HEK293 (cell line): ENCODE data around the gene LUZP2.

Experiments used
- CTCF ChIA-PET: fragments of 350-600 bp; formaldehyde crosslinking; extraction: SDS; loops from one replicate; lab custom pipeline; 2021; ENCODE audit warnings: antibody characterized with exemption; lab: Yijun Ruan, JAX
- POLR2A ChIA-PET: fragments of 300-600 bp; formaldehyde crosslinking; extraction: SDS; loops from one replicate; lab custom pipeline; 2020; ENCODE audit warnings: antibody characterized with exemption, inconsistent platforms; lab: Yijun Ruan, JAX
- H3K27ac ChIP-seq: fragments of 200-500 bp; sonication (Bioruptor generic); 2 replicates; pipeline ENCODE4 v1.5.1; 2014; ENCODE audit warnings: low read depth, low read length, control low read depth, inconsistent platforms; ENCODE audit errors: extremely low read depth
- H3K36me3 ChIP-seq, 2 experiments: fragments of 200-500 bp in 1 of 2; sonication (Bioruptor generic) in 1 of 2; 1 replicate in 1 of 2; 2 replicates in 1 of 2; pipeline ENCODE4 v1.5.1; 2014 to 2017; ENCODE audit warnings: inconsistent platforms in 2 of 2, low read length in 2 of 2; ENCODE audit not compliant: control insufficient read depth in 2 of 2, insufficient read depth in 1 of 2
- H3K4me1 ChIP-seq: fragments of 200-500 bp; sonication (Bioruptor generic); 2 replicates; pipeline ENCODE4 v1.5.1; 2014; ENCODE audit warnings: mild to moderate bottlenecking, low read length, inconsistent platforms; ENCODE audit not compliant: control insufficient read depth, insufficient read depth
- H3K4me3 ChIP-seq: 2 replicates; pipeline ENCODE4 v1.5.1; 2011; ENCODE audit warnings: low read depth, mild to moderate bottlenecking, control low read depth, low read length, moderate library complexity
- H3K9me3 ChIP-seq: fragments of 200-500 bp; sonication (Bioruptor generic); 2 replicates; pipeline ENCODE4 v1.5.1; 2014; ENCODE audit warnings: low read depth, low read length, inconsistent platforms; ENCODE audit not compliant: control insufficient read depth, insufficient read depth
- GFI1B ChIP-seq: fragments of 450-650 bp; formaldehyde crosslinking; IDR thresholded peaks from 2 replicates; pipeline ENCODE4 v1.5.1; 2016; ENCODE audit warnings: missing biosample characterization, missing genetic modification characterization
- SALL2 ChIP-seq: fragments of 450-650 bp; formaldehyde crosslinking; IDR thresholded peaks from 2 replicates; pipeline ENCODE4 v1.5.0; 2017; ENCODE audit warnings: missing biosample characterization, mild to moderate bottlenecking, missing genetic modification characterization, borderline replicate concordance
- ZBTB48 ChIP-seq: fragments of 450-650 bp; formaldehyde crosslinking; IDR thresholded peaks from 2 replicates; pipeline ENCODE4 v1.5.1; 2016; ENCODE audit warnings: missing biosample characterization, missing genetic modification characterization
- ZNF133 ChIP-seq: fragments of 450-650 bp; formaldehyde crosslinking; IDR thresholded peaks from 2 replicates; pipeline ENCODE4 v1.5.1; 2016; ENCODE audit warnings: missing biosample characterization, missing genetic modification characterization
- ZNF174 ChIP-seq: fragments of 450-650 bp; formaldehyde crosslinking; IDR thresholded peaks from 2 replicates; pipeline ENCODE4 v1.5.0; 2017; ENCODE audit warnings: missing biosample characterization, mild to moderate bottlenecking, missing genetic modification characterization
- ZNF175 ChIP-seq: fragments of 450-650 bp; formaldehyde crosslinking; IDR thresholded peaks from 2 replicates; pipeline ENCODE4 v1.5.1; 2016; ENCODE audit warnings: missing biosample characterization, missing genetic modification characterization
- ZNF19 ChIP-seq: fragments of 450-650 bp; formaldehyde crosslinking; IDR thresholded peaks from 2 replicates; pipeline ENCODE4; 2016; ENCODE audit warnings: missing biosample characterization, missing genetic modification characterization, low read depth
- ZNF239 ChIP-seq: fragments of 450-650 bp; formaldehyde crosslinking; IDR thresholded peaks from 2 replicates; pipeline ENCODE4 v1.5.1; 2016; ENCODE audit warnings: missing biosample characterization, missing genetic modification characterization
- ZNF341 ChIP-seq: fragments of 450-650 bp; formaldehyde crosslinking; IDR thresholded peaks from 2 replicates; pipeline ENCODE4; 2016; ENCODE audit warnings: low read depth, missing biosample characterization, missing genetic modification characterization
- ZNF433 ChIP-seq: fragments of 450-650 bp; formaldehyde crosslinking; IDR thresholded peaks from 2 replicates; pipeline ENCODE4 v1.5.1; 2016; ENCODE audit warnings: missing biosample characterization, missing genetic modification characterization, low read depth
- ZNF501 ChIP-seq: fragments of 450-650 bp; formaldehyde crosslinking; IDR thresholded peaks from 2 replicates; pipeline ENCODE4 v1.5.1; 2016; ENCODE audit warnings: missing biosample characterization, missing genetic modification characterization
- ZNF561 ChIP-seq: fragments of 450-650 bp; IDR thresholded peaks from 2 replicates; pipeline ENCODE4 v1.5.1; 2018; ENCODE audit warnings: missing biosample characterization, missing genetic modification characterization, borderline replicate concordance
- ZNF600 ChIP-seq: fragments of 450-650 bp; formaldehyde crosslinking; IDR thresholded peaks from 2 replicates; pipeline ENCODE4 v1.5.1; 2016; ENCODE audit warnings: missing biosample characterization, missing genetic modification characterization
- ZNF629 ChIP-seq: fragments of 450-650 bp; formaldehyde crosslinking; IDR thresholded peaks from 2 replicates; pipeline ENCODE4 v1.5.1; 2017; ENCODE audit warnings: missing biosample characterization, missing genetic modification characterization
- ZNF654 ChIP-seq: fragments of 450-650 bp; formaldehyde crosslinking; IDR thresholded peaks from 2 replicates; pipeline ENCODE4 v1.5.1; 2016; ENCODE audit warnings: low read depth, missing biosample characterization, missing genetic modification characterization
- TF ChIP-seq, protein P1 (sequence below): fragments of 450-650 bp; formaldehyde crosslinking; IDR thresholded peaks from 2 replicates; pipeline ENCODE4 v1.5.1; 2016; ENCODE audit warnings: missing biosample characterization, missing genetic modification characterization, borderline replicate concordance
- TF ChIP-seq, protein P2 (sequence below): fragments of 450-650 bp; formaldehyde crosslinking; IDR thresholded peaks from 2 replicates; pipeline ENCODE4 v1.5.1; 2016; ENCODE audit warnings: missing biosample characterization, missing genetic modification characterization
- TF ChIP-seq, protein P3 (sequence below): fragments of 450-650 bp; formaldehyde crosslinking; IDR thresholded peaks from 2 replicates; pipeline ENCODE4 v1.5.1; 2016; ENCODE audit warnings: missing biosample characterization, missing genetic modification characterization, borderline replicate concordance

The LUZP2 gene

DNA sequence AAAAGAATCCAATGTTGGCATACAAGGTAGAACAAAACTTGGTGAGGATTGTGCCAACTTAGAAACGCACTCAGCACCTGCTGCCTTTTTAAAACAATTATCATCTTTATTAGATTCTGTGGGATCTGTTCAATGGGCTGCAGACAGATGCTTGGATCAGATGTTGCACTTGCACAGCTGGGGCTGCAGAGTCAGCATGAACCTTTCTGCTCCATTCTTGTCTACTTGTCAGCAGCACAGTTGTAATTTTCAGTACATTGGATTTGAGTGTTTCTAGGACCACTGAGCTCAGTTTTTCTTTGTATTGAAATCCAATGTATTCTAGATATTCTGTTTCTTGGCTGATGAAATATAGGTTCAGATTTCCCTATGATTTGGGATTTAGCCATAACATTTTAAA, 164.5 kb downstream of the LUZP2 start:
- Histone ChIP-seq H3K4me3 (no peak overlapping the region), H3K36me3 (no peaks in the 10 kb centered on the region), H3K27ac (no peak overlapping the region), H3K4me1 (no peaks in the 10 kb centered on the region), H3K9me3 (no peaks in the 10 kb centered on the region)
- ChIA-PET CTCF (no interaction called here), POLR2A (no interaction called here)
- TF ChIP-seq ZNF174 (tag by site-specific recombination) (no peak), ZNF629 (no peak), ZNF239 (no peak), ZNF600 (tag by site-specific recombination) (no peak), ZNF561 (tag by site-specific recombination) (no peak), ZBTB48 (tag by site-specific recombination) (no peak), ZNF433 (tag by site-specific recombination) (no peak), ZNF654 (tag by site-specific recombination) (no peak), SALL2 (no peak), ZNF19 (tag by site-specific recombination) (no peak)
- TF ChIP-seq, protein P1, sequence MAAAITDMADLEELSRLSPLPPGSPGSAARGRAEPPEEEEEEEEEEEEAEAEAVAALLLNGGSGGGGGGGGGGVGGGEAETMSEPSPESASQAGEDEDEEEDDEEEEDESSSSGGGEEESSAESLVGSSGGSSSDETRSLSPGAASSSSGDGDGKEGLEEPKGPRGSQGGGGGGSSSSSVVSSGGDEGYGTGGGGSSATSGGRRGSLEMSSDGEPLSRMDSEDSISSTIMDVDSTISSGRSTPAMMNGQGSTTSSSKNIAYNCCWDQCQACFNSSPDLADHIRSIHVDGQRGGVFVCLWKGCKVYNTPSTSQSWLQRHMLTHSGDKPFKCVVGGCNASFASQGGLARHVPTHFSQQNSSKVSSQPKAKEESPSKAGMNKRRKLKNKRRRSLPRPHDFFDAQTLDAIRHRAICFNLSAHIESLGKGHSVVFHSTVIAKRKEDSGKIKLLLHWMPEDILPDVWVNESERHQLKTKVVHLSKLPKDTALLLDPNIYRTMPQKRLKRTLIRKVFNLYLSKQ (tag by site-specific recombination): no peak

DNA sequence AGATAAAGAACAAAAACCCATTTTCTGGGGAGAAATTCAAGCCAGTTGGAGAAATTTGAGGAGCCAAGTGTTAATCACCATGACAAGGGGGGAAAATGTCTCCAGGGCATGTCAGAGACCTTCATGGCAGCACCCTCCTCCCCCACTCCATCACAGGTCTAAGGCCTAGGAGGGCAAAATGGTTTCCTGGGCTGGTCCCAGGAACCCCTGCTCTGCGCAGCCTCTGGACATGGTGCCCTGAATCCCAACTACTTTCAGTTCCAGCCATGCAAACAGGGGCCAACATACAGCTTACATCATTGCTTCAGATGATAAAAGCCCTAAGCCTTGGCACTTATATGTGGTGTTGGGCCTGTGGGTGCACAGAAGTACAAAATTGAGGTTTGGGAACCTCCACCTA, 167.5 kb downstream of the LUZP2 start:
- TF ChIP-seq, protein P2, sequence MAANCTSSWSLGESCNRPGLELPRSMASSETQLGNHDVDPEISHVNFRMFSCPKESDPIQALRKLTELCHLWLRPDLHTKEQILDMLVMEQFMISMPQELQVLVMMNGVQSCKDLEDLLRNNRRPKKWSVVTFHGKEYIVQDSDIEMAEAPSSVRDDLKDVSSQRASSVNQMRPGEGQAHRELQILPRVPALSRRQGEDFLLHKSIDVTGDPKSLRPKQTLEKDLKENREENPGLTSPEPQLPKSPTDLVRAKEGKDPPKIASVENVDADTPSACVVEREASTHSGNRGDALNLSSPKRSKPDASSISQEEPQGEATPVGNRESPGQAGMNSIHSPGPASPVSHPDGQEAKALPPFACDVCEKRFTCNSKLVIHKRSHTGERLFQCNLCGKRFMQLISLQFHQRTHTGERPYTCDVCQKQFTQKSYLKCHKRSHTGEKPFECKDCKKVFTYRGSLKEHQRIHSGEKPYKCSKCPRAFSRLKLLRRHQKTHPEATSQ (tag by site-specific recombination): no peak
- TF ChIP-seq ZNF175 (tag by site-specific recombination) (no peak), ZNF501 (tag by site-specific recombination) (no peak), ZNF341 (tag by site-specific recombination) (no peak), GFI1B (tag by site-specific recombination) (no peak), ZNF133 (tag by site-specific recombination) (no peak)
- TF ChIP-seq, protein P3, sequence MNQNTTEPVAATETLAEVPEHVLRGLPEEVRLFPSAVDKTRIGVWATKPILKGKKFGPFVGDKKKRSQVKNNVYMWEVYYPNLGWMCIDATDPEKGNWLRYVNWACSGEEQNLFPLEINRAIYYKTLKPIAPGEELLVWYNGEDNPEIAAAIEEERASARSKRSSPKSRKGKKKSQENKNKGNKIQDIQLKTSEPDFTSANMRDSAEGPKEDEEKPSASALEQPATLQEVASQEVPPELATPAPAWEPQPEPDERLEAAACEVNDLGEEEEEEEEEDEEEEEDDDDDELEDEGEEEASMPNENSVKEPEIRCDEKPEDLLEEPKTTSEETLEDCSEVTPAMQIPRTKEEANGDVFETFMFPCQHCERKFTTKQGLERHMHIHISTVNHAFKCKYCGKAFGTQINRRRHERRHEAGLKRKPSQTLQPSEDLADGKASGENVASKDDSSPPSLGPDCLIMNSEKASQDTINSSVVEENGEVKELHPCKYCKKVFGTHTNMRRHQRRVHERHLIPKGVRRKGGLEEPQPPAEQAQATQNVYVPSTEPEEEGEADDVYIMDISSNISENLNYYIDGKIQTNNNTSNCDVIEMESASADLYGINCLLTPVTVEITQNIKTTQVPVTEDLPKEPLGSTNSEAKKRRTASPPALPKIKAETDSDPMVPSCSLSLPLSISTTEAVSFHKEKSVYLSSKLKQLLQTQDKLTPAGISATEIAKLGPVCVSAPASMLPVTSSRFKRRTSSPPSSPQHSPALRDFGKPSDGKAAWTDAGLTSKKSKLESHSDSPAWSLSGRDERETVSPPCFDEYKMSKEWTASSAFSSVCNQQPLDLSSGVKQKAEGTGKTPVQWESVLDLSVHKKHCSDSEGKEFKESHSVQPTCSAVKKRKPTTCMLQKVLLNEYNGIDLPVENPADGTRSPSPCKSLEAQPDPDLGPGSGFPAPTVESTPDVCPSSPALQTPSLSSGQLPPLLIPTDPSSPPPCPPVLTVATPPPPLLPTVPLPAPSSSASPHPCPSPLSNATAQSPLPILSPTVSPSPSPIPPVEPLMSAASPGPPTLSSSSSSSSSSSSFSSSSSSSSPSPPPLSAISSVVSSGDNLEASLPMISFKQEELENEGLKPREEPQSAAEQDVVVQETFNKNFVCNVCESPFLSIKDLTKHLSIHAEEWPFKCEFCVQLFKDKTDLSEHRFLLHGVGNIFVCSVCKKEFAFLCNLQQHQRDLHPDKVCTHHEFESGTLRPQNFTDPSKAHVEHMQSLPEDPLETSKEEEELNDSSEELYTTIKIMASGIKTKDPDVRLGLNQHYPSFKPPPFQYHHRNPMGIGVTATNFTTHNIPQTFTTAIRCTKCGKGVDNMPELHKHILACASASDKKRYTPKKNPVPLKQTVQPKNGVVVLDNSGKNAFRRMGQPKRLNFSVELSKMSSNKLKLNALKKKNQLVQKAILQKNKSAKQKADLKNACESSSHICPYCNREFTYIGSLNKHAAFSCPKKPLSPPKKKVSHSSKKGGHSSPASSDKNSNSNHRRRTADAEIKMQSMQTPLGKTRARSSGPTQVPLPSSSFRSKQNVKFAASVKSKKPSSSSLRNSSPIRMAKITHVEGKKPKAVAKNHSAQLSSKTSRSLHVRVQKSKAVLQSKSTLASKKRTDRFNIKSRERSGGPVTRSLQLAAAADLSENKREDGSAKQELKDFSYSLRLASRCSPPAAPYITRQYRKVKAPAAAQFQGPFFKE (tag by site-specific recombination): no peak
- no peaks in the 10 kb centered on the region for H3K4me1 ChIP-seq
- H3K9me3 ChIP-seq: no peaks in the 10 kb centered on the region
- ChIA-PET POLR2A (no interaction called here), CTCF (no interaction called here)
- H3K4me3 ChIP-seq: no peak overlapping the region
- H3K36me3 ChIP-seq: no peaks in the 10 kb centered on the region
- no peak overlapping the region for H3K27ac ChIP-seq
